ENCODE data around the gene SYDE2. TPM values are rescaled to one million over a fixed set of nuclear protein-coding genes. Genes with fewer than 3 reads are reported as not detected.

Gene SYDE2
- total RNA-seq, 1 donor from 2014 or later: 2.9 TPM

DNA sequence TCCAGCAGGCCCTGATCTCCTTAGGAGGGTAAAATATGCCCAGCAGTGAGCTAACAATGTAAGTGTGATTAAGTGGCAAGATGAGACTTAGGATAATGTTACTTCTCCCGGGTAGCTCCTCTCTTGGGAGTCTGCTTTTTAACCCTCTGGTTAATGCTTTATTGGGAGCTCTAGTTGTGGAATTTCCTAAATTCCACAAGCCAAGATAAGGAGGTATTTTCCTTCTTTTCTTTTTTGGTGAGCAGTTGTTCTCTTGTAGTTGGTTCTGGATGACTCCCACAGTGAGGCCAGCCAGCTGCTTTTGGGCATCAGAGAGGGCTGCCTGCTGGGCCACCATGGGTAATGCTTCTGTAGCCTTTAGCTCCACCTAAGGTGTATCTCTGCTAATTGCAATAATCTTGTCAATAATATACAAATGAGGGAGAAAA lies 39.4 kb upstream of the SYDE2 start:
- H3K4me3 ChIP-seq (ENCODE audit: low read depth, low read length): no peak overlapping the region
- peak; percentile 54 for TF ChIP-seq CTCF (conservative IDR thresholded peaks at IDR 0.05; ENCODE audit: low read depth, low read length)
- no peak for DNase-seq (ENCODE audit: low read depth)

DNA sequence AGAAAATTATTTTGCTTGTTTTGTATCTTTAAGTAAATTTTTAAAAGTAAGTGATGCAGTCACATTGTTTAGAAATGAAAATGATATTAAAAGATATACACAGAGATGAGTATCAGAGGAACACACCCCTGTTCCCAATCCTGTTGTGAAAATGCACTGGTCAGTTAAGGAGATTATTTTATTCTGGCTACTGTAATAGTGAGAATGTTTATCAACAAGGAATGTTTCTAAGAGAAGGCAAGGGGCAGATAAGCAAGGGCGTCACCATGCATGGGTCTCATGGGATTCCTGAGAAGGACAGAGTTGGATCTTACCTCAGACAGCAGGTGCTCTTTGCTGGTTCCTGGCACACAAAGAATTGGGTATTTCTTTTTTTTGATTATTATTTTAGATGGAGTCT lies 36.8 kb upstream of the SYDE2 start:
- DNase-seq (ENCODE audit: low read depth): no peak
- no peak overlapping the region for H3K4me3 ChIP-seq (ENCODE audit: low read depth, low read length)
- no peak for TF ChIP-seq CTCF (conservative IDR thresholded peaks at IDR 0.05; ENCODE audit: low read depth, low read length)

- DNase-seq (ENCODE audit: low read depth): no peak
- TF ChIP-seq CTCF (conservative IDR thresholded peaks at IDR 0.05; ENCODE audit: low read depth, low read length): peak; percentile 61
- H3K4me3 ChIP-seq (ENCODE audit: low read depth, low read length): no peak overlapping the region
Observed at GRCh38 chr1:85230305-85230977, 29.6 kb upstream of the SYDE2 start.

GRCh38 chr1:85229574-85230097 lies 28.8 kb upstream of the SYDE2 start:
- TF ChIP-seq CTCF (conservative IDR thresholded peaks at IDR 0.05; ENCODE audit: low read depth, low read length): no peak
- DNase-seq (ENCODE audit: low read depth): no peak
- H3K4me3 ChIP-seq (ENCODE audit: low read depth, low read length): no peak overlapping the region

DNA sequence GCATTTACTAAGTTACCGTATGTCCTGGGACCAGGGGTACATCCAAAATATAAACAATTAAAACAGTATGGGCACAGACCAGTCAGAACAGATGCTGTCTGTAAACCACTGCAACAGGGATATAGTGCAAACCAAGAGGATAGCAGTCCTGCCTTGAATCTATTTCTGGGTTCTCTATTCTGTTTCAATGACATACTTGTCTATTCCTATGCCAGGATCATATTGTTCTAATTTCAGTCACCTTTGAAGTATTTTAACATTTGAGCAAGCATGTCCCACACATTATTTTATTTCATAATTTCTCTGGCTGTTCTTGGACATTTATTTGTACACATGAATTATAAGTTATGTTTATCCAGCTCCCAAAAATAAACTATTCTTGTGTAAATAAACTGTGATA lies 28.2 kb upstream of the SYDE2 start:
- no peak for TF ChIP-seq CTCF (conservative IDR thresholded peaks at IDR 0.05; ENCODE audit: low read depth, low read length)
- no peak for DNase-seq (ENCODE audit: low read depth)

GRCh38 chr1:85225624-85226380 lies 25.0 kb upstream of the SYDE2 start:
- no peak overlapping the region for H3K4me3 ChIP-seq (ENCODE audit: low read depth, low read length)
- TF ChIP-seq CTCF (conservative IDR thresholded peaks at IDR 0.05; ENCODE audit: low read depth, low read length): no peak
- no peak for DNase-seq (ENCODE audit: low read depth)

More for the DNA sequence above, 28.2 kb upstream of the SYDE2 start:
- no peak overlapping the region for H3K4me3 ChIP-seq (ENCODE audit: low read depth, low read length)

Data from epithelial cell of proximal tubule (primary cell).